Activated CD8-positive, alpha-beta T cell treated with anti-CD3 and anti-CD28 coated beads, Interleukin-2, amount 10 ng/mL, durations not matched to agents 7 days and 5 days (primary cell): Measurements from ENCODE around the gene SDF2L1. TPM values are rescaled to one million over a fixed set of nuclear protein-coding genes. Genes with fewer than 3 reads are reported as not detected.
A peak's percentile ranks its signal among the peaks of the same experiment; 100 is the strongest.
"Not testable (repeated sequence)": the region's sequence is repeated elsewhere in the genome, so short reads cannot be mapped to it uniquely, and the experiment has no call there.

Source experiments
- ATAC-seq: fragments of 150-1000 bp; cut with Tn5 transposase; one replicate; pipeline ENCODE4 v1.10.0; 2021; ENCODE audit warnings: moderate library complexity
- CTCF ChIA-PET: fragments of 350-600 bp; sonication (Branson Sonifier 250); formaldehyde crosslinking; loops from one replicate; lab custom pipeline; 2021; ENCODE audit warnings: antibody characterized with exemption; lab: Charles Lee
- POLR2A ChIA-PET: fragments of 350-600 bp; sonication (Branson Sonifier 250); formaldehyde crosslinking; loops from one replicate; lab custom pipeline; 2021; ENCODE audit warnings: antibody characterized with exemption; lab: Charles Lee
- DNase-seq: peaks from one replicate; pipeline ENCODE4 v3.0.0-alpha.2; 2020
- H3K27ac Mint-ChIP-seq: one replicate; pipeline ENCODE4 v1.8.0; 2021; ENCODE audit warnings: mild to moderate bottlenecking, mixed read lengths
- H3K27me3 Mint-ChIP-seq: one replicate; pipeline ENCODE4 v1.8.0; 2021; ENCODE audit warnings: low read depth, mixed read lengths
- H3K36me3 Mint-ChIP-seq: one replicate; pipeline ENCODE4 v1.8.0; 2021; ENCODE audit warnings: low read depth, mixed read lengths
- H3K4me1 Mint-ChIP-seq: one replicate; pipeline ENCODE4 v1.8.0; 2021; ENCODE audit warnings: low read depth, mixed read lengths
- H3K4me3 Mint-ChIP-seq: one replicate; pipeline ENCODE4 v1.8.0; 2021; ENCODE audit warnings: mild to moderate bottlenecking, mixed read lengths
- H3K9me3 Mint-ChIP-seq: one replicate; pipeline ENCODE4 v1.8.0; 2022; ENCODE audit warnings: mixed read lengths; ENCODE audit not compliant: insufficient read depth
- total RNA-seq, 2 experiments: library from RNA; stranded (reverse); gene quantifications; one replicate each; pipeline ENCODE4 v1.2.3, GENCODE V29; 2021

Gene SDF2L1
- total RNA-seq, 2 experiments from 2014 or later: 85.9 to 86.4 TPM

DNA sequence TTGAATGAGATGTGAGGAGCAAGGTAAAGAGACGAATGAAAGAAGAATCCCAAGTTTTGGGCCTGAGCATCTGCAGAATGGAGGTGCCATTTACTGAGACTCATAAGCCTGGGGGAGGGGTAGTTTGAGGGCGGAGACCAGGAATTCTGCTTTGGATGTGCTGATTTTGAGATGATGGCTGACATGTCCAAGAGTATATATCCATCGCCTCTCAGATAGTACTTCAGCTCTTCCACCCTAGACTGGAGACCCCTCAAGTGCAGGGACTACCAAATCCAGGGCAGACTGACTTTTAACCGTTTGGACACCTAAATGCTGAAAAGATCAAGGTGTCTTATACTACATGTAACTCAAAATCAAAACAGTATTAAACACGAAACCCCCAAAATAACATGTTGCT lies 1.3 kb upstream of the SDF2L1 start:
- no peak for ATAC-seq
- no peak for DNase-seq
- H3K4me1 Mint-ChIP-seq: peaks cover 29% of the 10 kb centered on the region
- H3K9me3 Mint-ChIP-seq: no peaks in the 10 kb centered on the region
- H3K27ac Mint-ChIP-seq: no peak overlapping the region
- peaks cover 15% of the 10 kb centered on the region for H3K36me3 Mint-ChIP-seq
- ChIA-PET CTCF (interaction anchor here (1.1 to 11.6 kb wide), 4 partner anchors 9 to 44 kb away, joined by 3 to 304 read pairs (median 20); partner anchors contain the start of genes CCDC116 and YDJC), POLR2A (interaction anchor here (2.3 to 3.1 kb wide), 3 partner anchors 12 to 72 kb away, joined by 7 to 62 read pairs (median 12); partner anchors contain the start of genes PPIL2, UBE2L3 and YDJC)
- no peaks in the 10 kb centered on the region for H3K27me3 Mint-ChIP-seq
- H3K4me3 Mint-ChIP-seq: peak overlapping the region; percentile 92

DNA sequence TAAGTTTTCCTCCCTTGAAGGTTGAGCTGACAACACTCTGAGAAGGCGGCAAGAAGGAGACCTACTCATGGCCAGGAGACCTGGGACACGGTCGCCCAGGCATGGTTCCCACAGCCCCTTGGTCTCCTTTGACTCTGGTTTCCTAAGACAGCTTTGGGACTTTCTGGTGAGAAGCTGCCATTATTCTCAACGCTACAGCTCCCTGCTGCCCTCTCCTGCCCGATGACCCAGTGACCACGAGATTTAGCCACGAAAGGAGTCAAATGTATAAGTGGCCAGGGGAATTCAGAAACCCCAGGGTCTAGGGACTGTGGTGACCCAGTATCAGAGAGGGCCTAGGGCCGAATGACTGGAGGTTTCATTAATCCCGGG lies 699 bp upstream of the SDF2L1 start:
- H3K4me3 Mint-ChIP-seq: peak overlapping the region; percentile 92
- peaks cover 32% of the 10 kb centered on the region for H3K4me1 Mint-ChIP-seq
- ChIA-PET POLR2A (interaction anchor here (1.1 to 3.1 kb wide), 7 partner anchors 9 to 73 kb away, joined by 3 to 62 read pairs (median 12); partner anchors contain the start of genes CCDC116, PPIL2, UBE2L3 and YDJC), CTCF (interaction anchor here (1.0 to 11.6 kb wide), 9 partner anchors 9 to 73 kb away, joined by 3 to 304 read pairs (median 10); partner anchors contain the start of genes CCDC116, UBE2L3 and YDJC)
- ATAC-seq (no peak), DNase-seq (no peak)
- H3K27ac Mint-ChIP-seq: peak overlapping the region; percentile 96
- H3K9me3 Mint-ChIP-seq: no peaks in the 10 kb centered on the region
- H3K36me3 Mint-ChIP-seq: peaks cover 19% of the 10 kb centered on the region
- H3K27me3 Mint-ChIP-seq: no peaks in the 10 kb centered on the region

DNA sequence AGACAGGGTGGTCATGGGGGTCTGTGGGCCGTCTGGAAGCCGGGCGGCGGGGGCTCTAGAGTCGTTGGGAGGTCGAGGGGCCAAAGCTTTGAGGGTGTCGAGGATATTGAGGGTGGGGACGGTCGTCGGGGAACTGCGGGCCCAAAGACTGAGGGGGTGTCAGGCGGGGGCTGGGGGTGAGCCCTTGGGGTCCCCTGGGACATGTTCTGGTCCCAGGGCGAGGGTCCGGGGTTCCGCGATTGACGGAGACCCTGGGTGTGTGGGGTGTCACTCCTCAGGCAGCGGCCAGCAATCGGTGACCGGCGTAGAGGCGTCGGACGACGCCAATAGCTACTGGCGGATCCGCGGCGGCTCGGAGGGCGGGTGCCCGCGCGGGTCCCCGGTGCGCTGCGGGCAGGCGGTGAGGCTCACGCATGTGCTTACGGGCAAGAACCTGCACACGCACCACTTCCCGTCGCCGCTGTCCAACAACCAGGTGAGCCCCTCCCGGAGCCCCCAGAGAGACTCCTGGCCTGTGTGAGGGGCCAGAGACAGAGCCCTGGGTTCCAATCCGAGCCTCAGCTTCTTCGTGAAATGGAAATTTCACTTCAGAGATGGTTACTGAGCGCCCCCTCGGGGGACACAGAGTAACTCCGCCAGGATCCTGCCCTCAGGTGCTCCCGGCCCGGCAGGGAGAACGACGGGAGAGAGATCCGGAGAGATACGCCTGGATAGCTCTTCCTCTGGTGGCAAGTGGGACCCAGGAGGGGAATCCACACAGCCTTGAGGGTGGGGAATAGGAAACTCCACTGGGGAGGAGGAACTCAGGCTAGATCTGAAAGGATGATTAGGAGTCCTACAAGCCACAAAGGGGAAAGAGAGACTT lies 714 bp downstream of the SDF2L1 start:
- DNase-seq (peak; percentile 80), ATAC-seq (peak; percentile 11)
- Mint-ChIP-seq H3K4me1 (peaks cover 40% of the 10 kb centered on the region), H3K36me3 (peaks cover 23% of the 10 kb centered on the region), H3K27ac (peak overlapping the region; percentile 96), H3K4me3 (peak overlapping the region; percentile 92), H3K9me3 (no peaks in the 10 kb centered on the region), H3K27me3 (no peaks in the 10 kb centered on the region)
- ChIA-PET POLR2A (interaction anchor here (0.8 to 3.1 kb wide), 10 partner anchors 9 to 74 kb away, joined by 3 to 62 read pairs (median 5); partner anchors contain the start of genes CCDC116, PPIL2, UBE2L3 and YDJC), CTCF (interaction anchor here (0.7 to 11.6 kb wide), 17 partner anchors 10 to 296 kb away, joined by 3 to 304 read pairs (median 6); partner anchors contain the start of genes CCDC116, PPIL2, UBE2L3 and YDJC)

DNA sequence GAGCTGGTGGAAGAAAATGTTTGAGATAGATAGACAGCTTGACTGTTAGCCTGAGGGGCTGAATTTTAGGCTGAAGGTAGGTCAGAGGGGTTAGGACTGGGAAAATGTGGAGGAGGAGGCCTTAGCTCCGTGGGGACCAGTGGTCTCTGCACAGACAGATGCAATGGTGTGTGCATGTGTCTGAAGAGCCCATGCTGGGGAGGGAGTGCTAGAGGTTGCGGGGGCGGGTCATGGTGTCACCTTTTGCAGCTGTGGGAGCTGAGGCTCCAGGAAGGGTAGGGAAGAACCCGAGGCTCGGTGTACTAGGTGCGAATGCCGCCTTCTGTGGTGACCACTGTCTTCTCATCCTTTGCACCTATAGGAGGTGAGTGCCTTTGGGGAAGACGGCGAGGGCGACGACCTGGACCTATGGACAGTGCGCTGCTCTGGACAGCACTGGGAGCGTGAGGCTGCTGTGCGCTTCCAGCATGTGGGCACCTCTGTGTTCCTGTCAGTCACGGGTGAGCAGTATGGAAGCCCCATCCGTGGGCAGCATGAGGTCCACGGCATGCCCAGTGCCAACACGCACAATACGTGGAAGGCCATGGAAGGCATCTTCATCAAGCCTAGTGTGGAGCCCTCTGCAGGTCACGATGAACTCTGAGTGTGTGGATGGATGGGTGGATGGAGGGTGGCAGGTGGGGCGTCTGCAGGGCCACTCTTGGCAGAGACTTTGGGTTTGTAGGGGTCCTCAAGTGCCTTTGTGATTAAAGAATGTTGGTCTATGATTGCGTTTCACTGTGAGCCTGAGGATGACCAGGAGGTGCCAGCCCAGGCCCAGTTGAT lies 1.6 kb downstream of the SDF2L1 start:
- Mint-ChIP-seq H3K27me3 (no peaks in the 10 kb centered on the region), H3K4me3 (peak overlapping the region; percentile 92), H3K9me3 (no peaks in the 10 kb centered on the region), H3K36me3 (peaks cover 24% of the 10 kb centered on the region), H3K27ac (peak overlapping the region; percentile 96), H3K4me1 (peaks cover 40% of the 10 kb centered on the region)
- ChIA-PET POLR2A (interaction anchor here (1.5 to 3.1 kb wide), 3 partner anchors 12 to 27 kb away, joined by 3 to 62 read pairs (median 13); partner anchors contain the start of genes CCDC116 and YDJC), CTCF (interaction anchor here (0.7 to 11.6 kb wide), 13 partner anchors 9 to 75 kb away, joined by 3 to 304 read pairs (median 8); partner anchors contain the start of genes CCDC116, PPIL2, UBE2L3 and YDJC)
- ATAC-seq: no peak
- peak; percentile 31 for DNase-seq

DNA sequence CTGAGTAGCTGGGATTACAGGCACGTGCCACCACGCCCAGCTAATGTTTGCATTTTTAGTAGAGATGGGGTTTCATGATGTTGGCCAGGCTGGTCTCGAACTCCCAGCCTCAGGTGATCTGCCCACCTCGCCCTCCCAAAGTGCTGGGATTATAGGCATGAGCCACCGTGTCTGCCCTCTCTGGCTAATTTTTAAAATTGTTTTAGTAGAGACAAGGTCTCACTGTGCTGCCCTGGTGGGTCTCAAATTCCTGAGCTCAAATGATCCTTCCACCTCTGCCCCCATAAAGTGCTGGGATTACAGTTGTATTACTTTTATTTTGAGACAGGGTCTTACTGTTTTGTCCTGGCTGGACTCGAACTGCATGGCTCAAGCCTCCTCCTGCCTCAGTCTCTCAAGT lies 3.4 kb downstream of the SDF2L1 start:
- not testable (repeated sequence) for H3K4me3 Mint-ChIP-seq, ATAC-seq, H3K27me3 Mint-ChIP-seq, DNase-seq, H3K9me3 Mint-ChIP-seq, H3K27ac Mint-ChIP-seq
- H3K4me1 Mint-ChIP-seq: peaks cover 44% of the 10 kb centered on the region
- CTCF ChIA-PET: interaction anchor here (1.4 to 11.6 kb wide), 3 partner anchors 14 to 58 kb away, joined by 3 to 304 read pairs (median 4); partner anchors contain the start of genes CCDC116 and YDJC
- H3K36me3 Mint-ChIP-seq: peaks cover 33% of the 10 kb centered on the region
- POLR2A ChIA-PET: interaction anchor here (0.9 to 1.5 kb wide), 2 partner anchors 16 to 72 kb away, joined by 3 to 6 read pairs; partner anchors contain the start of gene YDJC

DNA sequence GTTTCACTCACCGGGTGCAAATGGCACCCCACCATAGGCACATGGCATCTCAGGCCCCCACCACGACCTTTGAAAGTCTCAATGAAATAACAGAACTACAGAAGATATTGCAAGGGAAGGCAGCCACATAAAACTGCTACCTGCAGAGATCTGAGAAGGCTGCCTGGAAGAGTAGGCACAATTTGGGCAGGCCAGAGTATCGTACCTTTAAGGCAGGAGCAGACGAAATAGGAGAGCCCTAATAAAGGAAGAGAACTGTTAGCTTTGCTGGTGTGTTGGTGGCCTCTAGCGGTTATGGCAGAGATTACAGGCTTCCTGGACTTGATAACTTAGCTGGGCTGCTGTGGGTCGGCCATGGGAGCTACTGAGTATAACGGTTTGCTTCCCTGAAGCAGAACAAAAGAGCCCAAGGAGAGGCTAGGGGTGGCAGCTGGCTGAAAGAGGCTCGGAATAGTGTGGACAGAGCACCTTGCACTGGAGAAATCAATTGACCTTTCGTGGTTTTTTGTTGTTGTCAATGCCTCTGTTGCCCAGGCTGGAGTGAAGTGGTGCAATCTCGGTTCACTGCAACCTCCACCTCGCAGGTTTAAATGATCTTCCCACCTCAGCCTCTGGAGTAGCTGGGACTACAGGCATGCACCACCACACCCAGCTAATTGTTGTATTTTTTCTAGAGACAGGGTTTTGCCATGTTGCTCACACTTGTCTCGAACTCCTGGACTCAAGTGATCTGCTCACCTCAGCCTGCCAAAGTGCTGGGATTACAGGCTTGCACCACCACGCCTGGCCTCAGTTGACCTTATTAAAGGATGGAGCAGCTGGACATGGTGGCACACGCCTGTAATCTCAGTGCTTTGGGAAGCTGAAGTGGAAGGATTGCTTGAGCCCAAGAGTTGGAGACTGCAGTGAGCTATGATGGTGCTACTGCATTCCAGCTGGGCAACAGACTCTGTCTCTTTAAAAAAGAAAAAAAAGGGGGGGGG lies 4.8 kb downstream of the SDF2L1 start:
- H3K27me3 Mint-ChIP-seq: no peaks in the 10 kb centered on the region
- H3K27ac Mint-ChIP-seq: peak overlapping the region; percentile 51
- ATAC-seq: no peak
- ChIA-PET CTCF (interaction anchor here (0.5 to 11.6 kb wide), 20 partner anchors 9 to 402 kb away, joined by 3 to 304 read pairs (median 4); partner anchors contain the start of genes CCDC116, PPIL2, PPM1F and YDJC), POLR2A (interaction anchor here (1.0 kb wide), 1 partner anchor 18 kb away, joined by 7 read pairs; no protein-coding TSS in a partner anchor)
- no peaks in the 10 kb centered on the region for H3K9me3 Mint-ChIP-seq
- H3K4me1 Mint-ChIP-seq: peaks cover 41% of the 10 kb centered on the region
- DNase-seq: peak; percentile 89
- H3K4me3 Mint-ChIP-seq: no peak overlapping the region
- H3K36me3 Mint-ChIP-seq: peaks cover 39% of the 10 kb centered on the region

DNA sequence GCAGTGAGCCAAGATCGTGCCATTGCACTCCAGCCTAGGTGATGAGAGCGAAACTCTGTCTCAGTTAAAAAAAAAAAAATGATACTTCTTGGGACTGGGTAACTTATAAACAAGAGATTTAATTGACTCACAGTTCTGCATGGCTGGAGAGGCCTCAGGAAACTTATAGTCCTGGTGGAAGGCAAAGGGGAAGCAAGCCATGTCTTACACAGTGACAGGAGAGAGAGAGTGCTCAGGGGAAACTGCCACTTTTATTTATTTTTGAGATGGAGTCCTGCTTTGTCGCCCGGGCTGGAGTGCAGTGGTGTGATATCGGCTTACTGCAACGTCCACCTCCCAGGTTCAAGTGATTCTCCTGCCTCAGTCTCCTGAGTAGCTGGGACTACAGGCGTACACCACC lies 8.2 kb downstream of the SDF2L1 start:
- no peaks in the 10 kb centered on the region for H3K9me3 Mint-ChIP-seq
- no peak overlapping the region for H3K4me3 Mint-ChIP-seq
- H3K4me1 Mint-ChIP-seq: peaks cover 39% of the 10 kb centered on the region
- peaks cover 35% of the 10 kb centered on the region for H3K36me3 Mint-ChIP-seq
- no peaks in the 10 kb centered on the region for H3K27me3 Mint-ChIP-seq
- H3K27ac Mint-ChIP-seq: no peak overlapping the region
- no peak for DNase-seq
- ChIA-PET POLR2A (interaction anchor here (1.6 kb wide), 1 partner anchor 16 kb away, joined by 4 read pairs; no protein-coding TSS in a partner anchor), CTCF (interaction anchor here (11.6 kb wide), 1 partner anchor 18 kb away, joined by 304 read pairs; the partner anchor contains the start of genes CCDC116 and YDJC)
- ATAC-seq: no peak

DNA sequence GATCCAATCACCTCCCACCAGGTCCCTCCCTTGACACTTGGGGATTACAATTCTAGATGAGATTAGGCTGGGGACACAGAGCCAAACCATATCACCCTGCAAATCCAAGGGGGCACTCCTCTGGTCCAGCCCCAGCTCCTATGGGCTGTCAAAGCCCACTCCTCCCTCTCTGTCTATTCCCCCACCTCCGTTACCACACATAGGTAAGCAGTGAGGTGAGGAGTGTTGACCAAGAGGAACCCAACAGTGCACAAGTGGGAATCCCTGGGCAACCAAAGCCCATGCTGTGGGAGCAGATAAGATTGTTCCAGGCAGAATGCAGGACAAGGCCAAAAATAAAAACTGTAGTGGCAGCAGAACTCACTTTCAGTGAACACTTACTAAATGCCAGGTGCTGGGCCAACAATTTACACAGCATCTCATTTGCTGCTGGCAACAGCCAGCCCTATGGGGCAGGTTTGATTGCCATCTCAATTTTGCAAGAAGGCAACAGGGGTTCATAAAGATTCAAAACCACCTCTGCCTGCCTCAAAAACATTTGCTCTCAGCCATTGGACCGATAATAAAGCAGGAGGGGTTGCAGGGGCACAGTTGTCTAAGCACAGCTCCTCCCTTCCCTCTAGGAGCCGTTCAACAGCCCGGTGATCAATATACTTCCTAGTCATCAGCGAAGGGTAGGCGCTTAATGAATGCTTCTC lies 8.9 kb downstream of the SDF2L1 start:
- H3K4me1 Mint-ChIP-seq: peaks cover 37% of the 10 kb centered on the region
- POLR2A ChIA-PET: interaction anchor here (1.6 to 4.0 kb wide), 4 partner anchors 9 to 22 kb away, joined by 4 to 23 read pairs (median 17); partner anchors contain the start of genes PPIL2, SDF2L1 and YDJC
- peak overlapping the region; percentile 94 for H3K4me3 Mint-ChIP-seq
- peak; percentile 6 for ATAC-seq
- H3K27me3 Mint-ChIP-seq: no peaks in the 10 kb centered on the region
- H3K27ac Mint-ChIP-seq: peak overlapping the region; percentile 87
- no peaks in the 10 kb centered on the region for H3K9me3 Mint-ChIP-seq
- CTCF ChIA-PET: interaction anchor here (1.2 to 3.6 kb wide), 2 partner anchors 9 to 21 kb away, joined by 4 to 27 read pairs; partner anchors contain the start of genes SDF2L1 and YDJC
- peak; percentile 30 for DNase-seq
- peaks cover 33% of the 10 kb centered on the region for H3K36me3 Mint-ChIP-seq

DNA sequence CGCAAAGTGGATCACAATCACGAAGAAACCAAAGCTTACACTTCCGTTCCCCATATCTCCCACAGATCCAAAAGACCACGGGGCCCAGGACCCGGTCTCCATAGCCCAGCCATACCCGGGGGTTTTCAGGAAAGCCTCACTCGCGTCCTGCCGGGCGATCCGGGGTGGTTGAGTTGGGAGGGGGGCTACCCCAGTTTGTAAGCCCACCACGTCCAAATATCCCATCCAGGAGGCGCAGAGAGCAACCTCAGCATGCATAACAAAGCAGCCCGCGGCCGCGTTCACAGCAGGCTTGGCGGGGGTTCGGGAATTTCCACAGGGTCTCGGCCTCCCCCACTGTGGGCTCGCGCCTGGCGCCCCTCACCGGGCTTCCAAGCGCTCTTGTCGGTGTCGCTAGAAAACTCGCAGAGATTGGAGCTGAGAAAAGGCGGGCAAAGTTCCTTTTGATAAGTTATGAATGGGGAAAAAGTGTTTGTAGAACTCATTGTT lies 9.5 kb downstream of the SDF2L1 start:
- peak overlapping the region; percentile 87 for H3K27ac Mint-ChIP-seq
- POLR2A ChIA-PET: interaction anchor here (0.6 to 4.0 kb wide), 5 partner anchors 9 to 22 kb away, joined by 3 to 23 read pairs (median 12); partner anchors contain the start of genes PPIL2, SDF2L1 and YDJC
- peaks cover 30% of the 10 kb centered on the region for H3K36me3 Mint-ChIP-seq
- CTCF ChIA-PET: interaction anchor here (1.2 to 3.6 kb wide), 2 partner anchors 9 to 22 kb away, joined by 4 to 27 read pairs; partner anchors contain the start of genes SDF2L1 and YDJC
- H3K4me3 Mint-ChIP-seq: peak overlapping the region; percentile 94
- H3K9me3 Mint-ChIP-seq: no peaks in the 10 kb centered on the region
- ATAC-seq (peak; percentile 38), DNase-seq (no peak)
- no peaks in the 10 kb centered on the region for H3K27me3 Mint-ChIP-seq
- peaks cover 38% of the 10 kb centered on the region for H3K4me1 Mint-ChIP-seq
